Stimulated activated CD4-positive, alpha-beta T cell treated with anti-CD3 and anti-CD28 coated beads, Interleukin-15, amount 100 ng/mL, for 24 hours (primary cell): ENCODE results near the gene RASSF7.
A peak's percentile ranks its signal among the peaks of the same experiment; 100 is the strongest.

Experiments used
- DNase-seq: peaks from one replicate; pipeline ENCODE4 v3.0.0-alpha.2; 2020

The RASSF7 gene

DNA sequence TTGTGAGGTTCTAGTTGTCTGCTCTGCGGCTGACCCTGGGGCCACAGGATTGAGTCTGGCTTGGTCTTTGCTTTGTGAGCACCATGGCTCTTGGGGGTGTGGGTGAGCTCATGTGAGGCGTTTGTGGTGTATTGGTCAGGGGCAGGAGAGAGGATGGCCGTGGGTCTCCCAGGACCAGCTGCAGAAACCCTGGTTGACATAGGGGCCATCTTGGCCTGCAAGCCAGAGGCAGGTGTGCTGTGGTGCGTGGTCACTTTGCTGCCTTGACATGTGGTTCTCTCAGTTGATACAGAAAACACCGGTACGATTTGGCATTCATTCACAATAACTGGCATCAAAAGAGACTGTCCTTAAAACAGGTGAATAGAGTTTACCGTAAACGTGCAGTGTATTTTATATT is 26.8 kb downstream of the RASSF7 start:
- DNase-seq = no peak

DNA sequence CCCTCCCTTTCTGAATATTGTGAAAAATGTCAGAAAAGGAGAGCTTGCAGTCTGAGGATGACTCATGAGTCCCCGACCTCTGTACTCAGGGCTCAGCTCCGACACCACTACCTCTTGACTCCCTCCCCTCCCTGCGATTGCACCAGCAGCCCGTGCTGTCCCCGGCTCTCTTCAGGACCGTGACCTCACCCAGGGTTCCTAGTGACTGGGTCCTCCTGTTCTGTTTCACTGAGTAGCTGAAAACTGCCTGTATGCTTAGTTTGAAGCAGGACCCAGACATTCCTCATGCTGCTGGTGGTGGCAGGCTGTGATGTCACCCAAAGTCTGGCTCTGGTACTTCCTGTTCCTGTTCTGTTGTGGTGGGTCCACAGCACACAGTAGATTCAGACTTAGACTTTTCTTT is 27.2 kb downstream of the RASSF7 start:
- peak; percentile 76 for DNase-seq

DNA sequence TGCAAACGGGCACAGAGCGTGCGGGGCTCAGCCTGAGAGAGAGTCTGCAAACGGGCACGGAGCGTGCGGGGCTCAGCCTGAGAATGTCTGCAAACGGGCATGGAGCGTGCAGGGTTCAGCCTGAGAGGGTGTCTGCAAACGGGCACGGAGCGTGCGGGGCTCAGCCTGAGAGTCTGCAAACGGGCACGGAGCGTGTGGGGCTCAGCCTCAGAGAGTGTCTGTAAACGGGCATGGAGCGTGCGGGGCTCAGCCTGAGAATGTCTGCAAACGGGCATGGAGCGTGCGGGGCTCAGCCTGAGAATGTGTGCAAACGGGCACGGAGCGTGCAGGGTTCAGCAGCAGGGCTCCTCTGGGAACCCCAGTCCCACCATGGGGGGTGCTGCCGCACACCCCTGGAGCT is 29.0 kb downstream of the RASSF7 start:
- DNase-seq = no peak

DNA sequence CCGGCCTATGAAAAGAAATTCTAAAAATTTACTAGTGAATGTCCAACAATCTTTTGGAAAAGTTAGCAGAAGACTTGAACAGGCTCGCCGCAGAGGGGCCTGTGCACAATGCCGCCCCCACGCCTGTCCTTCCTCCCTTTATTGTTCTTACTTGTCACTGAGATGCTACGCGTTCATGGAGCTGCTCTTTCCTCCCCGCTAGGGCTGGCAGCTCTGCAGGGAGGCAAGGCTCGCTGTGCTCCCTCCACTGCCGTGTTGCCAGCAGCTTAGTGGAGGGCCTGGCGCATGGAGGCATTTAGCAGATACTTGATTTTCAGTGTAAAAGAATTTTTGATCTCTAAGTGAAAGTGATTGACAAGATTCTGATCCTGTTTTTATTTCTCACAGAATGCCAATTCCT is 30.2 kb downstream of the RASSF7 start:
- DNase-seq = no peak

DNA sequence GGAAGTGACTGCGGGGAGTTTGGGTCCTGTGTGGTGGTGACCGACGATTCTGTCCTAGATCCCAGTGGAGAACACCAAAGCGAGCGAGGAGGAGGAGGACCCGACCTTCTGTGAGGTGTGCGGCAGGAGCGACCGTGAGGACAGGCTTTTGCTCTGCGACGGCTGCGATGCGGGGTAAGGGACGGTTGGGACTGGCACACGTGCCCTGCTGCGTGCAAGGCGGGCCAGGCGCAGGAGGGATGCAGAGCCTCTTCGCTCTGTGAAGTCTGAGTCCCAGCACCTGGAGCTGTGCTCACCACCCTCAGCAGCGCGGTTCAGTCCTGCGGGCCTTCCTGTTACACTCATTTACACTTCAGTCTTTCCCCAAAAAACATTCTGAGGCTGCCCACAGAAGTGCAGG is 31.7 kb downstream of the RASSF7 start:
- DNase-seq = no peak

DNA sequence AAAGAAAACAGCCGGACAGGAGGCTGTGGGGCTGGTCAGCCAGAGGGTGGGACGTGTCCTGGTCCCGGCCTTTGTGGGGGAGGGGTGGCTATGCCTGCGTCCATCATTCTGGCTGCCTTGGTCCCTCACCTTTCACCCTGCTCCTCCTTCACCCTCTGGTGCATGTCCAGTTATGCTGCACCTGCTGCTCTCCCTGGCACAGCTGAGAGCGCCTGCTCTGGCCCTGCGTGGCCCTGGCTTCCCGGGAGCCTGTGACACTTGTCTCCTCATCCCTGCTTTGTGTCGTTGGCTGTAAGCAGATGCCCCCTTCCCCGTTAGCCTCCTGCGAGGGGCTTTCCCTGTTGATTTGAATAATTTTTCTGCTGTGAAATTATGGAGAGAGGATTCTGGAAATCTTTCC is 32.1 kb downstream of the RASSF7 start:
- no peak for DNase-seq

DNA sequence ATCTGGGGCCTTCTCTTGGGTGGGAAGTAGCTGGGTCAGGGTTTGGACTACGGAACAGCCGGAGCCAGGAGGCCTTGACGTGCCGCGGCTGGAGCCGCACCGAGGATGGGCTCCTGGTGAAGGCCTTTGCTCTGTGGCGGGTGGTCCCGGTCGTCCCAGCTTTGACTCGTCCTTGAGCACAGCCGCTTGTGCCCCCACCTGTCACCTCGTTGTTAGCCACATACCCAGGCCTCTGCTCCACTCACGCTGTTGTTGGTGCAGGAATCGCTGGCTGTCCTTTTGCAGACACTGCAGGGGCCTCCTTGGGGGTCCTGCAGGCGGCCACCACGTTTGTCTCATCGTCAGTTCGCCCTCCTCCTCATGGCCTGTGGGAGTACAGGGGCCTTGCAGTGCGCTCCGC is 32.6 kb downstream of the RASSF7 start:
- DNase-seq = no peak

DNA sequence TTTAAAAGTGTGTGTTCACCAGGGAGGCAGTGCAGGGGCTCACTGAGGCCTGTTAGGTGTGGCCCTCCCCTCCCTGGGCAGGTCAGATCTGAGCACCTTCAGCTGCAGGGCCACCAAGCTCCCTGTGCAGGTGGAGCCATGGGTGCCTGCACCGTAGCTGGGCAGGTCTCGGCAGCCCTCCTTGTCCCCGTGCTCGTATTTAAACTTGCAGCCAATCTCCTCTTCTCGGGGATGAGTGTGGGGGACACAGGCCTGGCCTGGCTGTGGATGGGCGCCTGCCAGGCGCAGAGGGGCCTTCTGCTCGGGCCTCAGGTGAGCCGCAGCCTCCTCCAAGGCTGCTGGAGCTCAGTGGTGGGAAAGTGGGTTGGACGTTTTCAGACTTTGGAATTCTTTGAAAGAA is 34.6 kb downstream of the RASSF7 start:
- no peak for DNase-seq

DNA sequence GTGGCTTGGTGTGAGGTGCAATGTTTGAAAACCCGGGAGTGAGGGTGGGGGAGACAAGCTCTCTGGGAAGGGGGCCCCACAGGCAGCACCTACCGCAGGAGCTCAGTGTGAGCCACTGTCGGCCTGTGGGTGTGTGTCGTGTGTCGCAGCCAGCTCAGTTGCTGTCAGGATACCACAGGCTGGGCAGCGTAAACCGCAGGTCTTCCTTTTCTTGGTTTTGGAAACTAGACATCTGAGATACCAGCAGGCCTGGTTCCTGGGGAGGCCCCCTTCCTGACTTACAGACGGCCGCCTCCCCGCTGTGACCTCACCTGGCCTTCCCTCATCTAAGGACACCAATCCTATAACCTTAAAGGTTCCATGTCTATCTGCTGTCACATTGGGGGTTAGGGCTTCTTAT is 35.6 kb downstream of the RASSF7 start:
- DNase-seq = no peak

DNA sequence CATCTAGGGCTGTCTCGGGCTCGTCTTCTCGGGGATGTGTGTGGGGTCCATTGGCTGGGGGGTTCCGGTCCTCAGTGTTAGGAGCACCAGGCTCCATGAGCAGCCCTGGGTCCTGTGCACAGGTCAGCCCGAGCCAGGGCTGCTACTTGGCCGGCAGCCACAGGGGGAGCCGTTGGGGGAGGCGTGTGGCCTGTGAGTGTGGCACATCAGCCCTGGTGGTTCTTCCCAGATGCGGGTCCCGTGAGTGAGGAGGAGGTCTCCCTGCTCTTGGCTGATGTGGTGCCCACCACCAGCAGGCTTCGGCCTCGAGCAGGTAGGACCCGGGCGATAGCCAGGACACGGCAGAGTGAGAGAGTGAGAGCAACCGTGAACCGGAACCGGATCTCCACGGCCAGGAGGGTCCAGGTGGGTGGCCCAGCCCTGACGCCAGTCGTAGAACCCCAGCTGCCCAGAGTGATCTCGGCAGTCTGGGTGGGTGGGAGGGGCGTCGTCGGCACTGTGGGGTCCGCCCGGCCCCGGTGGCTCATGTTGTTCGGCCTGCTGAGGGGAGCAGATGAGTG is 36.5 kb downstream of the RASSF7 start:
- DNase-seq = no peak

DNA sequence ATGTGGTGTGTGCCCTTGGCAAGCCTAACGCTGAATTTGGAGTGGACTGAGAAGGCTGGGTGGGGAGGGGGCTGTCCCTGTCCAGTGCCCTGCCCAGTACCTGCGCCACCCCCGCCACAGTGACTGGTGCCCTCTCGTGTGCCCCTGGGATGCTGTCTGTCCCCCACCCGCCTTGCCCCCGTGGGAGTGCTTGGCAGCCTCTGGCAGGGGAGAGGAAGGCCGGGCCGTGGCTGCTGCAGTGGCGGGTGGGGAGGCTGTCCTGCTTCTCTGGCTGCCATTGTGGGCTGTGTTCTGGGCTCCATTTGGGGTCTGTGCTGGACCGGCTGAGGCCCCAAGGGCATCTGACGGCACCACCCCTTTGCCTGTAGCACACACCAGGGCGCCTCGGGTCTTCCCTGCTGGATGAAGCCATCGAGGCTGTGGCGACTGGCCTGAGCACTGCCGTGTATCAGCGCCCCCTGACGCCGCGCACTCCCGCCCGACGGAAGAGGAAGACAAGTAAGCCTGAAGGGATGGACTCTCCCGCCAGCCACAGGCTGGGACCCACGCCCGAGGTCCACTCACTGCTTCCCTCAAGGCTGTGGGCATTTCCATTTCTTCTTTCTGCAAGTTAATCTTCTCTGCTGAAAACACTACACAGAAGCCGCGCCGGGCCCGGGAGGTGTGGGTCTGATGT is 37.4 kb downstream of the RASSF7 start:
- no peak for DNase-seq

DNA sequence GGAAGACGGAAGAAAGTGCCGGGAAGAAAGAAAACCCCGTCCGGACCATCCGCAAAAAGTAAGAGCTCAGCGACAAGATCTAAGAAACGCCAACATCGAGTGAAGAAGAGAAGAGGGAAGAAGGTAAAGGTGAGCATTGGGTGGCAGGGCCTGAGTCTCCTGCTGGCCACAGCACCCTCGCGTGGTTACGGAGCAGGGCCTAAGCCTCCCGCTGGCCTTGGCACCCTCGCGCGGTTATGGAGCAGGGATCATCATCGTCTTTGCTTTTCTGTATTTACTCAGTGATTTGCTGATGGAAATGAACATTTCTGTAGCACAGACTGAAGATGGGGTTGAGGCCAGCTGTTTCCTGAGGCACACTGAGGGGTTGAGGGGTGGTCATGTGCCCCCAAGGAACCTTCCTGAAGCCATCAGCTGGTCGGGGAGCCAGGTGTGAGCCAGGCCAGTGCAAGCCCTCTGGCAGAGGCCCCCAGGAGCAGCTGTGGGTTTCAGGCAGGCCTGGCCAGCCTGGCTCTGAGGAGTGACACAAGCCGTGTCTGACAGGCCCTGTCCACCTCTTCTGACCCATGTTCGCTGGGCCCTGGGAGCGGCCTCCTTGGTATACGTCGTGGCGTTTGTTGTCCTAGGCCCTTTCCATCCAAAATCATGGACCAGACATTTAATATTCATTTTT is 40.9 kb downstream of the RASSF7 start:
- no peak for DNase-seq

DNA sequence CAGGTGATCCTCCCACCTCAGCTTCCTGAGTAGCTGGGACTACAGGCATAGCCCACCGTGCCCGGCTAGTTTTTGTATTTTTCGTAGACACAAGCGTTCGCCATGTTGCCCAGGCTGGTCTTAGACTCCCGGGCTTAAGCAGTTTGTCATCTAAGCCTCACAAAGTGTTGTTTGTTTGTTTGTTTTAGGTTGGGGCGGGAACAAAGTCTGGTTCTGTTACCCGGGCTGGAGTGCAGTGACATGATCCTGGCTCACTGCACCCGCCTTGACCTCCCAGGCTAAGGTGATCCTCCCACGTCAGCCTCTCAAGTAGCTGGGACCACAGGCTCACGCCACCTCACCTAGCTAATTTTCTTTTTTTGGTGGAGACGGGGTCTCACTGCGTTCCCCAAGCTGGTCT is 42.4 kb downstream of the RASSF7 start:
- DNase-seq = no peak

DNA sequence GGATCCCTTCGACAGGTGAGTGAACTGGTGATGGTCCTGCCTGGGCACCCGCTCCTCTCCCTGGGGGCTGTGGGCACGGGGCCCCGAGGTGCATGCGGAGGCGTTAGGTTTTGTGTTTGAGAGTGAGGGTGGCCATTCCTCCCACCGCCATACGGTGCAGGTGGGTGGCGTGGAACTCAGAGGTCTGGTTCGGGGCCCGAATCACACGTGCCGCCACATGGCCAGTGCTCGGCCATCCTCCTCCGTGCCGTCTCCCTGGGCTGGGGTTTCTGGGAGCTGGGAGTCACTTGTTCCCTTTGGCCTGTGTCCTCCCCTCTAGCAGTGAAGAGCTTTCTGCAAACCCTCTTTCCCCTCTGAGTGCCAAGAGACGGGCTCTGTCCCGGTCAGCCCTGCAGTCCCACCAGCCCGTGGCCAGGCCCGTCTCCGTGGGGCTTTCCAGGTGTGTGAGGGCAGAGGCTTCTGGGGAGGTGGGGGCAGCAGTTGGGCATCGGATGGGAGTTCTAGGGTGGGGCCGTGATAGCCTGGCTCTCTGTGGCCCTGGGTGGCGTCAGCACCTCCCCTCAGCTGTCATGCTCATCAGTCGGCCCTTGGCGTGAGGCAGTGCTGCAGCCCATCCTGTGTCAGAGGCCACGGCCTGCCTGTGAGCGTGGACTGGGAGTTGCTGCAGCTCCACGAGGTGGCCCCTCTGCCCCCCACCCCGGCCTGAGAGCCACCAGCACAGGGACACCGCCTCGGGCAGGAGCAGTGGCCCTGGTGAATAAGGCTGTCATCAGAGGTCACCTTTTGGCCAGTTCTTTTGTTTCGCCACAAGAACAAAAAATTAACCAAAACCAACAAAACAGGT is 44.7 kb downstream of the RASSF7 start:
- DNase-seq = no peak

DNA sequence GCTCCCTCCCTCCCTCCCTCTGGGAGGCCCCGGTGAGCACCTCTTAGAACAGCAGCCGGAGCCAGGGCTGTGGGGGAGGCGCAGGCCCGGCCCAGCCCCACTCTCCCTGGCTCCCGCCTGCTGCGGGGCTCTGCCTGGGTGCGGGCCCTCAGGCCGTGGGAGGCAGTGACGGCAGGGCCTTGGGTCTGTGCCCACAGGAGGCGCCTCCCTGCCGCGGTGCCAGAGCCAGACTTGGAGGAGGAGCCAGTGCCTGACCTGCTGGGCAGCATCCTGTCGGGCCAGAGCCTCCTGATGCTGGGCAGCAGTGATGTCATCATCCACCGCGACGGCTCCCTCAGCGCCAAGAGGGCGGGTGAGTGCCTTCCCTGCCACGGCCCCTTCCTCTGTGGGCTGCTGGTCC is 45.5 kb downstream of the RASSF7 start:
- DNase-seq = no peak

DNA sequence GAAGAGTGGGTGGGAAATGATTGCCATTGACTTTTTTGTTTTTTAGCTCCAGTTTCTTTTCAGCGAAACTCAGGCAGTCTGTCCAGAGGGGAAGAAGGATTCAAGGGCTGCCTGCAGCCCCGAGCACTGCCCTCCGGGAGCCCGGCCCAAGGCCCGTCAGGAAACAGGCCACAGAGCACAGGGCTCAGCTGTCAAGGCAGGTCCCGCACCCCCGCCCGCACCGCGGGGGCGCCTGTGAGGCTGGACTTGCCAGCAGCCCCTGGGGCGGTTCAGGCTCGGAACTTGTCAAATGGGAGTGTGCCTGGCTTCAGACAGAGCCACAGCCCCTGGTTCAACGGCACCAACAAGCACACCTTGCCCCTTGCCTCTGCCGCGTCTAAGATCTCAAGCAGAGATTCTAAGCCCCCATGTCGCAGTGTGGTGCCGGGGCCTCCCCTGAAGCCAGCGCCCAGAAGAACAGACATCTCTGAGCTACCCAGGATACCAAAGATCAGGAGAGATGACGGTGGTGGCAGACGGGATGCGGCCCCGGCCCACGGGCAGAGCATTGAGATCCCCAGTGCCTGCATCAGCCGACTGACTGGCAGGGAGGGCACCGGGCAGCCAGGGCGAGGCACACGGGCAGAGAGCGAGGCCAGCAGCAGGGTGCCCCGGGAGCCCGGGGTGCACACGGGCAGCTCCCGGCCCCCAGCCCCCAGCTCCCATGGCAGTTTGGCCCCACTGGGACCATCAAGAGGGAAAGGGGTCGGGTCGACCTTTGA is 46.4 kb downstream of the RASSF7 start:
- DNase-seq = no peak

DNA sequence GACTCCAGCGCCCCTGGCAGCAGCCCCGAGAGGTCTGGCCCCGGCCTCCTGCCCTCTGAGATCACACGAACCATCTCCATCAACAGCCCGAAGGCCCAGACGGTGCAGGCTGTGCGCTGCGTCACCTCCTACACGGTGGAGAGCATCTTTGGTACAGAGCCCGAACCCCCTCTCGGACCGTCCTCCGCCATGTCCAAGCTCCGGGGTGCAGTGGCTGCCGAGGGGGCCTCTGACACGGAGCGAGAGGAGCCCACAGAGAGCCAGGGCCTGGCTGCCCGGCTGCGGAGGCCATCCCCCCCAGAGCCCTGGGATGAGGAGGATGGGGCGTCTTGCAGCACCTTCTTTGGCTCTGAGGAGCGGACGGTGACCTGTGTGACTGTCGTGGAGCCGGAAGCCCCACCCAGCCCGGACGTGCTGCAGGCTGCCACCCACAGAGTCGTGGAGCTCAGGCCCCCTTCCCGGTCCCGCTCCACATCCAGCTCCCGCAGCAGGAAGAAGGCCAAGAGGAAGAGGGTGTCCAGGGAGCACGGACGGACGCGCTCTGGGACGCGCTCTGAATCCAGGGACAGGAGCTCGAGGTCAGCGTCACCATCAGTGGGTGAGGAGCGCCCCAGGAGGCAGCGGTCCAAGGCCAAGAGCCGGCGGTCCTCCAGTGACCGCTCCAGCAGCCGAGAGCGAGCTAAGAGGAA is 47.3 kb downstream of the RASSF7 start:
- DNase-seq = no peak

DNA sequence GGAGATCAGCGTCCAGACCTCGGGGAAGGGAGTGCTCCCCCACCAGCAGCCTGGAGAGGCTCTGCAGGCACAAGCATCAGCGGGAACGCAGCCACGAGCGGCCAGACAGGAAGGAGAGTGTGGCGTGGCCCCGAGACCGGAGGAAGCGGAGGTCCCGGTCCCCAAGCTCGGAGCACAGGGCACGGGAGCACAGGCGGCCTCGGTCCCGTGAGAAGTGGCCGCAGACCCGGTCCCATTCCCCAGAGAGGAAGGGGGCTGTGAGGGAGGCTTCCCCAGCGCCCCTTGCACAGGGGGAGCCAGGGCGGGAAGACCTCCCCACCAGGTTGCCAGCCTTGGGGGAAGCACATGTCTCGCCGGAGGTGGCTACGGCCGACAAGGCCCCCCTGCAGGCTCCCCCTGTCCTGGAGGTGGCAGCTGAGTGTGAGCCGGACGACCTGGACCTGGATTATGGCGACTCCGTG is 48.1 kb downstream of the RASSF7 start:
- no peak for DNase-seq

DNA sequence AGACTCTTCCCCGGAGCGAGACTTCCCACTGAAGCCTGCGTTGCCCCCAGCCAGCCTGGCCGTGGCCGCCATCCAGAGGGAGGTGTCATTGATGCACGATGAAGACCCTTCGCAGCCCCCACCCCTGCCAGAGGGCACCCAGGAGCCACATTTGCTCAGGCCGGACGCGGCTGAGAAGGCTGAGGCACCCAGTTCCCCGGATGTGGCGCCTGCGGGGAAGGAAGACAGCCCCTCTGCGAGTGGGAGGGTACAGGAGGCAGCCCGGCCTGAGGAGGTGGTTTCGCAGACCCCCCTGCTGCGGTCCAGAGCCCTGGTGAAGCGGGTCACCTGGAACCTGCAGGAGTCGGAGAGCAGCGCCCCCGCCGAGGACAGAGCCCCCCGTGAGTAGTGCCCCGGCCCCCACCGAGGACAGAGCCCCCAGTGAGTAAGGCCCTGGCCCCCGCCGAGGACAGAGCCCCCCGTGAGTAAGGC is 48.6 kb downstream of the RASSF7 start:
- DNase-seq = no peak

DNA sequence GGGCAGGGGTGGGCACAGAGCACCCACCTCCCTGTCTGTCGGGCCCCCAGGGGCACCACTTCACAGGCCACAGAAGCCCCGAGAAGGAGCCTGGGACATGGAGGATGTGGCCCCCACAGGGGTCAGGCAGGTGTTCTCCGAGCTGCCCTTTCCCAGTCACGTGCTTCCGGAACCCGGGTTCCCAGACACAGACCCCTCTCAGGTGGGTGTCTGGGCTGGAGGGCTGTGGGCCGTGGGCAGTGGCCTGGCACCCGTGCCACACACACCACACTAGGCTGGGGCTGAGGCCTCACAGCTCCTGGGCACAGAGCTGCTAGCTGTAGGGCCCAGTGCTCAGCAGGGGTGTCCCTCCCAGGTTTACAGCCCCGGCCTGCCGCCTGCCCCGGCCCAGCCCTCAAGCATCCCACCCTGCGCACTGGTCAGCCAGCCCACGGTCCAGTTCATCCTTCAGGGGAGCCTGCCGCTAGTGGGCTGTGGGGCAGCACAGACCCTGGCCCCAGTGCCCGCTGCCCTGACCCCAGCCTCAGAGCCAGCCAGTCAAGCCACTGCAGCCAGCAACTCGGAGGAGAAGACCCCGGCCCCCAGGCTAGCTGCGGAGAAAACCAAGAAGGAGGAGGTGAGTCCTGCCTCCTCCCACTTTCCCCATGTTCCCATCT is 49.5 kb downstream of the RASSF7 start:
- DNase-seq = no peak
